ENCODE data around the gene NEURL1B.

The NEURL1B gene

GRCh38 chr5:172633403-172633970 lies 7.6 kb upstream of the NEURL1B start:
- in situ Hi-C loops (cut with MboI; ENCODE audit: low sequenced_read_pairs), result no loop called here

DNA sequence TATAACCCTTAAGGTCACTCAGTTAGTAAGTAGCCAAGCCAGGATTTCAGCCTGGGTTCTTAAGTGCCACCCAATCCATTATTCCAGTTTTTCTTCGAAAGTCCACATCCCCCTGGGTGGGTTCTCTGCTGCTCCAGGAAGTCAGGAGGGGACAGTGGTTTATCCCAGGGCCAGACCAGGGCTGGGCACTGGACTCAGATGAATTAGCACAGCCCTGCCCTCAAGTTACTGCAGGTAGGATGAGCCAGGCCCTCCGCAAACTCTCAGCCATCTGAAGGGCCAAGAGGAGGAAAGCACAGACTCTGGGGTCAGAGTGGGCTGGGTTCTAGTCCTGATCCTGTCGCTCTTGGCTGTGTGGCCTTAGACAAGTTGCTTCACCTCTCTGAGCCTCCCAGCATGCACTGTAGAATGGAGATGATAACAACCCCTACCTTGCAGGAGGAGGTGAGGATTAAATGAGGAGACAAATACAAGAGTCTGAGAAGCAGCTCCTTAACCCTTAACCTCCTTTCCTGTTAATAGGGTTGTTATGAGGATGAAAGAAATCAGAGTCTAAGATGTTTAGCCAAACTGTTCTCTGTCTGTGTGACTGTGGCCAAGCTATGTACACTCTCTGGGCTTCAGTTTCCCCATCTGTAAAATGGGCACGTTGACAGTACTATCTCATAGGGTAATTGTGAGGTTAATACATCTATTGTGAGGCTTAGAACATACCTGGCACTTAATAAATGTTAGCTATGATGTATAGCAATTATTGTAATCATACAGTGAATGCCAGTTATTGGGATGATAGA lies 6.8 kb upstream of the NEURL1B start:
- in situ Hi-C loops (cut with MboI; ENCODE audit: low sequenced_read_pairs), result no loop called here

GRCh38 chr5:172635038-172635437 lies 6.0 kb upstream of the NEURL1B start:
- in situ Hi-C loops (cut with MboI; ENCODE audit: low sequenced_read_pairs), result no loop called here

GRCh38 chr5:172636279-172637050 lies 4.6 kb upstream of the NEURL1B start:
- in situ Hi-C loops (cut with MboI; ENCODE audit: low sequenced_read_pairs), result no loop called here

GRCh38 chr5:172637110-172637580 lies 3.9 kb upstream of the NEURL1B start:
- in situ Hi-C loops (cut with MboI; ENCODE audit: low sequenced_read_pairs), result no loop called here

GRCh38 chr5:172637740-172638139 lies 3.3 kb upstream of the NEURL1B start:
- in situ Hi-C loops (cut with MboI; ENCODE audit: low sequenced_read_pairs), result no loop called here

DNA sequence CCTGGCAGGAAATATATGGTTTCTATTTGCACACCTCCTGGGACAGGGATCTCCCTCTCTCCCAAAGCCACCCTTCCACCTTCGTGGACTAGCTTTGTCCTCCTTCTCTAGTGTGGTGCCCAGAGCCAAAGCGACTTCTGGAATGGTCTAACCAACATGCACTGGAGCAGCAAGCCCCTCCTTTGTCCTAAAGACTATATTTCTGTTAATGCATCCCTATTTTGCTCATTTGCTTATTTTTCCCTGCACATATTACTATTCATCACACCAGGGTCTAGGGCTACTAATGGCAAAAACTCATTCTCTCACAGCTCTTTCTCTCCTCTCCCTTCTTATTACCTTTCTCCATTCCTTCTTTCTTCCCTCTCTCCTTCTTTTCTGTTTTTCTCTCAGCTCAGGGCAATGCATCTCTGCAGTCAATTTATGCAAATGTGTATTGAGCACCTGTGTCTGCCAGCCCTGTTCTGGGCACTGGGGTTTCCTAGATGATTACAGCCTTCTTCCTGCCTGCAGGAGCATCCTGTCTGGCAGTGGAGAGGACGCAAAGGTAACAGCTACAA lies 2.8 kb upstream of the NEURL1B start:
- in situ Hi-C loops (cut with MboI; ENCODE audit: low sequenced_read_pairs), result no loop called here

- in situ Hi-C loops (cut with MboI; ENCODE audit: low sequenced_read_pairs), result no loop called here
These were observed 924 bp upstream of the NEURL1B start for GRCh38 chr5:172640139-172640538.

GRCh38 chr5:172641359-172642050 lies 442 bp downstream of the NEURL1B start:
- in situ Hi-C loops (cut with MboI; ENCODE audit: low sequenced_read_pairs), result no loop called here

DNA sequence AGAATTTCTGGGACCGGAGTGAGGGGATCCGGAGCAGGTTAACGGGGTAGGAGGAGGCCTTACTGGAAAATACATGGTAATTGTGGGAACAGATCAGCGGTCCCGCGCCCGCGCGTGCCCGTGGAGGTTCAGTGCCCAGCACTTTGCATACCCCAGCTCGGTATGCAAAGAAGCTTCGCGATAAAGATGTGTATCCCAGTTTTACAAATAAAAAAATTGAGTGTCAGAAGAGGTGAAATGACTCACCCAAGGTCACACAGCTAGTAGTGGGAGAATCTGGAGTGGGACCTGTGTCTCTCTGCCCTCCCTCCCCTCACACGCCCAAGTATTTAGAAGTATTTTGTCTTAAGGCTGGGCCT lies 967 bp downstream of the NEURL1B start:
- in situ Hi-C loops (cut with MboI; ENCODE audit: low sequenced_read_pairs), result no loop called here

DNA sequence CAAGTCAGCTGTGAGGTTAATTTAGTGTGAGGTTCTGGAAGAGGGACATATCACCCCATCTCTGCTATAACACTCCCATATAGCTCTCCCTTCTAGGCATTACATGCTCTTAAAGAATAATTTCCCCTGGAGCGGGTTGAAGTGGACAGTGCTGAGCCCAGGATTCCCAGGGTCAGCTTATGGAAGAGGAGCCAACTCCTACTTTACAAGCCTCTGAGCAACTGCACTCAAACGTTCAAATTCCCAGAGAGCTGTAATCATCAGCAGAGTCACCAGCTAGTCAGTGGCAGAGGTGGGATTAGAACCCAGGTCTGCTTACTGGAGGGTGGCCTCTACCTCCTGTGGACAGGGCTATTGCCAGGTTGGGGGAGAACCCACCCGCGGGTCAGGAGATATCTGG lies 1.4 kb downstream of the NEURL1B start:
- in situ Hi-C loops (cut with MboI; ENCODE audit: low sequenced_read_pairs), result no loop called here

- in situ Hi-C loops (cut with MboI; ENCODE audit: low sequenced_read_pairs), result no loop called here
These were observed 2.1 kb downstream of the NEURL1B start for GRCh38 chr5:172642926-172643871.

DNA sequence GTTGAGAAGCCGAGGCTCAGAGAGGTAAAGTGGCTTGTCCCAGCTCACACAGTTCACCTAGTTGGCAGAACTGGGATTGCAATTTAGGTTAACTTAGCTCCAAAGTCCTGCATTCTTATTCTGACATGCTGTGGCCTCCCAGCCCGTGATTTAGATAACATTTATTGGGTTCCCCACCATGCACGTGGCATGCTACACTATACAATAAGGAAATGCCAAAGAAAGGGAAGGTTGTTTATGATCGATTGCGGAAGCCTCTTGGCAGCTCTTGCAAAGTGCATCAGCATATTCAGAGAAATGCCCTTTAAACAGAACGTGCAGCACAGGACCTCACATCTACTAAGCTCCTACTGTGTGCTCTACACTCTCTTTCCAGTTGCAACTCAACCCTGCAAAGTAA lies 3.2 kb downstream of the NEURL1B start:
- in situ Hi-C loops (cut with MboI; ENCODE audit: low sequenced_read_pairs), result no loop called here

DNA sequence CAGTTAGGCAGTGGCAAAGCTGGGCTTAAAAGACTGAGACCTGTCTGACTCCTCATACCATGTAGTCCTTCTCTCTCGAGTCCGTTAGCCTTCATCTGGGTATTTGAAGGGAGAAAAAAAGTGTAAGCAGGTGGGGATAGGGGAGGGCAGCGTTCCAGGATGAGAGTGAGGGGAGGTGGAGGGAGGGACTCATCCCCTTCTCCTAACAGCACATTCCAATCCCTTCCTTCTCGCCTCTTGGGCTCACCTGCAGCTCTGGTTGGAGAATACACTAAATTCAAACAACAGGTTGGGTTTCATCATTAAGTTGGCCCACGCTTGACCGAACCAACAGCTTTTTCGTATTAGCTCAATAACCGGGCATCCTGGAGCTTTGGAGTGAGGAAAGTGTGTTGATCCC lies 3.6 kb downstream of the NEURL1B start:
- in situ Hi-C loops (cut with MboI; ENCODE audit: low sequenced_read_pairs), result no loop called here

- in situ Hi-C loops (cut with MboI; ENCODE audit: low sequenced_read_pairs), result no loop called here
These were observed 4.4 kb downstream of the NEURL1B start for GRCh38 chr5:172645271-172646055.

DNA sequence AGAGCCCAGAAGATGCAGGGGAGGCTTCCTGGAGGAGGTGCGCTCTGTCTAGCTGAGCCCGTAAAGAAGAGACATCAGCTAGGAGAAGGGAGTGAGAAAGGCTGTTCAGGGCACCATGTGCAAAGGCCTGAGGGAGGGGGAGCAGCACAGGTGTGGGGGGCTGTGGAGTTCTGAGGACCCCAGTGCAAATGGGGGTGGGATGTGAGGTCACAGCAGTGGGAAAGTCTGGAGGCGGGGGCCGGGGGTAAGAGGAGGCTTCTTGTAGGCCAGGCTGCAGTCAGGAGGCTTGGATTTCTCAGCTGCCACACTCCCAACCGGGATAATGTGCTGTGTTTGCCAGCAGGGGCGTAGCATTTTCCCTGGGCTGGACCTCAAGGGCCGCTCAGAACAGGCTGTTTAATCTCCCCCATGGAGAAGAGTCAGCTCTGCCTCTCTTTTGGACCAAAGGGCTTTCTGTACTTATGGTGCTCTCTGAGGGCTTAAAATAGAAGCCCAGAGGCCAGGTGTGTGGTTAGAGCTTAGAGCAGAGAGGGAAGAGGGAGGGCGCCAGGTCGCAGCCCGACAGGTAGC lies 5.7 kb downstream of the NEURL1B start:
- in situ Hi-C loops (cut with MboI; ENCODE audit: low sequenced_read_pairs), result no loop called here

DNA sequence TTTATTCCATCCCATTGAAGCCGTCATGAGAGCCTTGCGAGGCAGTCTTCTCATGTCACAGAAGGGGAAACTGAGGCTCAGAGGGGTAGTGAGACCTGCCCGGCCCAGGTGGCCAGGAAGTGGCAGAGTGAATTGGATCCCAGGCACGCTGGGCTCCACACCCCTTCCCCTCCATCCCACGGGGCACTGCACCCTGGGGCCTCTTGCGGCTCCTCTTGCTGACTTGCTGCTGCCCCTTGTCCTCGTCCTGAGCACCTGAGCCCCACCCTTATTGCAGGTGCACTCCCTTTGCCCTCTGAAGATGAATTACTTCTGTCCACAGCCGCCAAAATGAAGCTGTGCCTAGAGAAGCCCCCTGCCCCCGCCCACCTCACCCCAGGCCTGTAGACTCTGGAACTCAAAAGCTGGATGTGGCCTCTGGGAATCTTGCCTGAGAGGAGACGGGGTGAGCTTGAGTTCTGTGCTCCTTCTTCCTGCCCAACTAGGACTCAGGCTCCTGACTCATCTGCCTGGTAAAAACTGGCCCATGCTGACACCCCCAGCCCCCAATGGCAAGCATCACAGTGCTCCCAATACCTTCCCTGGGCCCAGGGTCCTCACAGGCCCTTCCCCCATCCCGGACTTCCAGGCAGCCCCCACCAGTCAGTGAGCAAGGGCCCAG lies 6.4 kb downstream of the NEURL1B start:
- in situ Hi-C loops (cut with MboI; ENCODE audit: low sequenced_read_pairs), result no loop called here

GRCh38 chr5:172648013-172648381 lies 6.9 kb downstream of the NEURL1B start:
- in situ Hi-C loops (cut with MboI; ENCODE audit: low sequenced_read_pairs), result no loop called here
